ENCODE measurements around the gene FGF22.
"Not testable (repeated sequence)": the region's sequence is repeated elsewhere in the genome, so short reads cannot be mapped to it uniquely, and the experiment has no call there.

Gene FGF22

GRCh38 chr19:661427-662196, 21.9 kb downstream of the FGF22 start:
- no peak for DNase-seq

GRCh38 chr19:662207-662961, 22.7 kb downstream of the FGF22 start:
- DNase-seq: no peak

GRCh38 chr19:662962-663681, 23.4 kb downstream of the FGF22 start, which contains the start of gene RNF126:
RNF126 (minus strand) TSS chr19:663214; CDS start chr19:663121, 93 bp downstream.
- DNase-seq: peak; percentile 40

- no peak for DNase-seq
Measured at GRCh38 chr19:663682-664117, 24.0 kb downstream of the FGF22 start.

- DNase-seq: peak; percentile 16
Measured at GRCh38 chr19:664913-665443, 25.3 kb downstream of the FGF22 start.

GRCh38 chr19:666985-667573, 27.4 kb downstream of the FGF22 start:
- DNase-seq: not testable (repeated sequence)

- not testable (repeated sequence) for DNase-seq
Measured at GRCh38 chr19:668675-669434, 29.2 kb downstream of the FGF22 start.

GRCh38 chr19:670609-671075, 31.0 kb downstream of the FGF22 start:
- DNase-seq: no peak

GRCh38 chr19:674282-675151, 34.8 kb downstream of the FGF22 start:
- no peak for DNase-seq

GRCh38 chr19:676007-676338, 36.3 kb downstream of the FGF22 start:
- no peak for DNase-seq

- DNase-seq: no peak
Measured at GRCh38 chr19:676339-677105, 36.8 kb downstream of the FGF22 start, which contains the start of gene FSTL3. FSTL3 (plus strand) TSS chr19:676392; CDS start chr19:676424, 32 bp downstream.

- no peak for DNase-seq
Measured at GRCh38 chr19:677201-677600, 37.5 kb downstream of the FGF22 start.

GRCh38 chr19:677601-678436, 38.1 kb downstream of the FGF22 start:
- DNase-seq: no peak

- no peak for DNase-seq
Measured at GRCh38 chr19:678791-679388, 39.2 kb downstream of the FGF22 start.

- DNase-seq: no peak
Measured at GRCh38 chr19:679418-680286, 40.0 kb downstream of the FGF22 start.

GRCh38 chr19:680287-681028, 40.8 kb downstream of the FGF22 start:
- peak; percentile 74 for DNase-seq
